Measurements from ENCODE around the gene GBA3.

Gene GBA3

GRCh38 chr4:22670956-22671355 is 21.8 kb upstream of the GBA3 start:
- Histone ChIP-seq H3K27me3 (ENCODE audit: control insufficient read depth in 2 of 2, insufficient read depth in 2 of 2, low read length in 2 of 2) (no peaks in the 10 kb centered on the region), H3K36me3 (ENCODE audit: control insufficient read depth in 2 of 2, insufficient read depth in 2 of 2, low read length in 2 of 2) (no peaks in the 10 kb centered on the region), H3K4me1 (ENCODE audit: control insufficient read depth in 2 of 2, insufficient read depth in 2 of 2, low read length in 2 of 2) (no peaks in the 10 kb centered on the region), H3K4me3 (ENCODE audit: low read length in 2 of 2) (no peak overlapping the region), H3K9ac (ENCODE audit: low read depth in 1 of 2, low read length in 2 of 2) (no peak overlapping the region), H3K27ac (ENCODE audit: low read depth in 2 of 2, low read length in 2 of 2) (no peak overlapping the region), H3K9me3 (ENCODE audit: control insufficient read depth in 2 of 2, low read length in 2 of 2) (no peaks in the 10 kb centered on the region)

- H3K27ac ChIP-seq (ENCODE audit: low read depth in 2 of 2, low read length in 2 of 2): no peak overlapping the region
- H3K36me3 ChIP-seq (ENCODE audit: control insufficient read depth in 2 of 2, insufficient read depth in 2 of 2, low read length in 2 of 2): no peaks in the 10 kb centered on the region
- H3K4me1 ChIP-seq (ENCODE audit: control insufficient read depth in 2 of 2, insufficient read depth in 2 of 2, low read length in 2 of 2): no peaks in the 10 kb centered on the region
- H3K4me3 ChIP-seq (ENCODE audit: low read length in 2 of 2): no peak overlapping the region
- H3K9me3 ChIP-seq (ENCODE audit: control insufficient read depth in 2 of 2, low read length in 2 of 2): no peaks in the 10 kb centered on the region
- H3K27me3 ChIP-seq (ENCODE audit: control insufficient read depth in 2 of 2, insufficient read depth in 2 of 2, low read length in 2 of 2): no peaks in the 10 kb centered on the region
- no peak overlapping the region for H3K9ac ChIP-seq (ENCODE audit: low read depth in 1 of 2, low read length in 2 of 2)
Measured at GRCh38 chr4:22672519-22672918, 20.2 kb upstream of the GBA3 start.

GRCh38 chr4:22672944-22673343 is 19.8 kb upstream of the GBA3 start:
- Histone ChIP-seq H3K4me3 (ENCODE audit: low read length in 2 of 2) (no peak overlapping the region), H3K9ac (ENCODE audit: low read depth in 1 of 2, low read length in 2 of 2) (no peak overlapping the region), H3K27me3 (ENCODE audit: control insufficient read depth in 2 of 2, insufficient read depth in 2 of 2, low read length in 2 of 2) (no peaks in the 10 kb centered on the region), H3K36me3 (ENCODE audit: control insufficient read depth in 2 of 2, insufficient read depth in 2 of 2, low read length in 2 of 2) (no peaks in the 10 kb centered on the region), H3K27ac (ENCODE audit: low read depth in 2 of 2, low read length in 2 of 2) (no peak overlapping the region), H3K9me3 (ENCODE audit: control insufficient read depth in 2 of 2, low read length in 2 of 2) (no peaks in the 10 kb centered on the region), H3K4me1 (ENCODE audit: control insufficient read depth in 2 of 2, insufficient read depth in 2 of 2, low read length in 2 of 2) (no peaks in the 10 kb centered on the region)

DNA sequence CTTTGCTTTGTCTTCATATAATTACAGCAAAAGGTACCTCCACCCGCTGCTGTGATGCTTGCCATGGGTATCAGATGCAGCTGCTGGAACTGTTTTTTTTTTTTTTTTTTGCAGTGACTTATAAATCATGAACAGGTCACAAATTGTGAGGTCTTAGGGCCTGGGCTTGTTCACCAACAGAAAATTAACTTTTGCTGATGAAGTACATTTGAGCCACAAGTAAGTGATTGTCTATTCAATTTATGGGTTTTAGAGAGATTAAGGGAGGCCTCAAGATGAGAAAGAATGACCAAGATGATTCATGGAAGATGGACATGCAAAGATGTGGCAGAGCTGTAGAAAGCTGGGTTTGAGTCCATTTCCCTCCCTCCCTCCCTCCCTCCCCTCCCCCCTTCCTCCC is 18.0 kb upstream of the GBA3 start:
- Histone ChIP-seq H3K27me3 (ENCODE audit: control insufficient read depth in 2 of 2, insufficient read depth in 2 of 2, low read length in 2 of 2) (no peaks in the 10 kb centered on the region), H3K4me1 (ENCODE audit: control insufficient read depth in 2 of 2, insufficient read depth in 2 of 2, low read length in 2 of 2) (no peaks in the 10 kb centered on the region), H3K9me3 (ENCODE audit: control insufficient read depth in 2 of 2, low read length in 2 of 2) (no peaks in the 10 kb centered on the region), H3K4me3 (ENCODE audit: low read length in 2 of 2) (no peak overlapping the region), H3K9ac (ENCODE audit: low read depth in 1 of 2, low read length in 2 of 2) (no peak overlapping the region), H3K27ac (ENCODE audit: low read depth in 2 of 2, low read length in 2 of 2) (no peak overlapping the region), H3K36me3 (ENCODE audit: control insufficient read depth in 2 of 2, insufficient read depth in 2 of 2, low read length in 2 of 2) (no peaks in the 10 kb centered on the region)

DNA sequence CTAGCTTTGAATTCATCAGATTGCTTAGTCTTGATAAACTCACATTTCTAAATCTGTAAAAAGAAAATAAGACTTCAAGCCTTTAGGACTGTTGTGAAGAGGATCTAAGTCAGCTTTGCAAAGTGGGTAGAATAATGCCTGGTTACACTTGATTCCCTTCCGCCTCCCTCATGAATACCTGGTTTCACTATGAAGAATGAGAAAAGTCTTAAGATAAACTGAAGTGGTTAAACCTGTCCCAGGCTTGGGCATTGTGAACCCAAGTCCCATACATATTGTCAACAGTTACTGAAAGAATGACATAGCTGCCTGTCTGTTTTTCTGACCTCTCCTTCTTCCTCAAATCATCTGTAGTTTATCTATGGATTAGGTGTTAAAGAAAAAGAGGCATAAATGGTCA is 16.7 kb upstream of the GBA3 start:
- Histone ChIP-seq H3K9ac (ENCODE audit: low read depth in 1 of 2, low read length in 2 of 2) (no peak overlapping the region), H3K27me3 (ENCODE audit: control insufficient read depth in 2 of 2, insufficient read depth in 2 of 2, low read length in 2 of 2) (no peaks in the 10 kb centered on the region), H3K4me3 (ENCODE audit: low read length in 2 of 2) (no peak overlapping the region), H3K9me3 (ENCODE audit: control insufficient read depth in 2 of 2, low read length in 2 of 2) (no peaks in the 10 kb centered on the region), H3K4me1 (ENCODE audit: control insufficient read depth in 2 of 2, insufficient read depth in 2 of 2, low read length in 2 of 2) (no peaks in the 10 kb centered on the region), H3K27ac (ENCODE audit: low read depth in 2 of 2, low read length in 2 of 2) (no peak overlapping the region), H3K36me3 (ENCODE audit: control insufficient read depth in 2 of 2, insufficient read depth in 2 of 2, low read length in 2 of 2) (no peaks in the 10 kb centered on the region)

- Histone ChIP-seq H3K9me3 (ENCODE audit: control insufficient read depth in 2 of 2, low read length in 2 of 2) (no peaks in the 10 kb centered on the region), H3K36me3 (ENCODE audit: control insufficient read depth in 2 of 2, insufficient read depth in 2 of 2, low read length in 2 of 2) (no peaks in the 10 kb centered on the region), H3K27me3 (ENCODE audit: control insufficient read depth in 2 of 2, insufficient read depth in 2 of 2, low read length in 2 of 2) (no peaks in the 10 kb centered on the region), H3K4me3 (ENCODE audit: low read length in 2 of 2) (no peak overlapping the region), H3K27ac (ENCODE audit: low read depth in 2 of 2, low read length in 2 of 2) (no peak overlapping the region), H3K9ac (ENCODE audit: low read depth in 1 of 2, low read length in 2 of 2) (no peak overlapping the region), H3K4me1 (ENCODE audit: control insufficient read depth in 2 of 2, insufficient read depth in 2 of 2, low read length in 2 of 2) (no peaks in the 10 kb centered on the region)
Measured at GRCh38 chr4:22677780-22678179, 15.0 kb upstream of the GBA3 start.

GRCh38 chr4:22678940-22679854 is 13.5 kb upstream of the GBA3 start:
- H3K9me3 ChIP-seq (ENCODE audit: control insufficient read depth in 2 of 2, low read length in 2 of 2): no peaks in the 10 kb centered on the region
- no peaks in the 10 kb centered on the region for H3K4me1 ChIP-seq (ENCODE audit: control insufficient read depth in 2 of 2, insufficient read depth in 2 of 2, low read length in 2 of 2)
- H3K36me3 ChIP-seq (ENCODE audit: control insufficient read depth in 2 of 2, insufficient read depth in 2 of 2, low read length in 2 of 2): no peaks in the 10 kb centered on the region
- H3K27ac ChIP-seq (ENCODE audit: low read depth in 2 of 2, low read length in 2 of 2): no peak overlapping the region
- H3K9ac ChIP-seq (ENCODE audit: low read depth in 1 of 2, low read length in 2 of 2): no peak overlapping the region
- no peaks in the 10 kb centered on the region for H3K27me3 ChIP-seq (ENCODE audit: control insufficient read depth in 2 of 2, insufficient read depth in 2 of 2, low read length in 2 of 2)
- no peak overlapping the region for H3K4me3 ChIP-seq (ENCODE audit: low read length in 2 of 2)

- Histone ChIP-seq H3K27ac (ENCODE audit: low read depth in 2 of 2, low read length in 2 of 2) (no peak overlapping the region), H3K4me3 (ENCODE audit: low read length in 2 of 2) (no peak overlapping the region), H3K9me3 (ENCODE audit: control insufficient read depth in 2 of 2, low read length in 2 of 2) (no peaks in the 10 kb centered on the region), H3K9ac (ENCODE audit: low read depth in 1 of 2, low read length in 2 of 2) (no peak overlapping the region), H3K36me3 (ENCODE audit: control insufficient read depth in 2 of 2, insufficient read depth in 2 of 2, low read length in 2 of 2) (no peaks in the 10 kb centered on the region), H3K27me3 (ENCODE audit: control insufficient read depth in 2 of 2, insufficient read depth in 2 of 2, low read length in 2 of 2) (no peaks in the 10 kb centered on the region), H3K4me1 (ENCODE audit: control insufficient read depth in 2 of 2, insufficient read depth in 2 of 2, low read length in 2 of 2) (no peaks in the 10 kb centered on the region)
Measured at GRCh38 chr4:22680065-22680642, 12.6 kb upstream of the GBA3 start.

- no peaks in the 10 kb centered on the region for H3K27me3 ChIP-seq (ENCODE audit: control insufficient read depth in 2 of 2, insufficient read depth in 2 of 2, low read length in 2 of 2)
- H3K27ac ChIP-seq (ENCODE audit: low read depth in 2 of 2, low read length in 2 of 2): no peak overlapping the region
- no peaks in the 10 kb centered on the region for H3K9me3 ChIP-seq (ENCODE audit: control insufficient read depth in 2 of 2, low read length in 2 of 2)
- H3K9ac ChIP-seq (ENCODE audit: low read depth in 1 of 2, low read length in 2 of 2): no peak overlapping the region
- H3K4me3 ChIP-seq (ENCODE audit: low read length in 2 of 2): no peak overlapping the region
- H3K4me1 ChIP-seq (ENCODE audit: control insufficient read depth in 2 of 2, insufficient read depth in 2 of 2, low read length in 2 of 2): no peaks in the 10 kb centered on the region
- H3K36me3 ChIP-seq (ENCODE audit: control insufficient read depth in 2 of 2, insufficient read depth in 2 of 2, low read length in 2 of 2): no peaks in the 10 kb centered on the region
Measured at GRCh38 chr4:22683726-22684125, 9.0 kb upstream of the GBA3 start.

DNA sequence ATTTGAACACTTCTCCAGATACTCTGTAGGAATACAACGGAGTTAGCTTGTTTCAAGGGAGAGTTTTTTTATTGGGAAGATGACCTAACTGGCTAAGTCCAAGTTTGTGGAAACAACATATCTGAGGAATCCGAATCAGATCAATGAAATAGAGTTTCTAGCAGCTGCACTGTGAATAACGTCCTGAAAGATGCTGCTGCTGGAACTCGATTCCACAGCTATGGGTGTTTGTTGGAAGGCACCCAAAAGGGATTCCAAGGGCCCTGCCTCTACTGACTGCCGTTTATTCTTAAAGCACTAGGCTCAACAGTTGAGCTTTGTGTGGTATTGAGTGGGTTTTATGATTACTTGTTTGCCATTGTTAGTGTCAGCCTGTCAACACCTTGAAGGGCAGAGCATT is 6.6 kb upstream of the GBA3 start:
- H3K9me3 ChIP-seq (ENCODE audit: control insufficient read depth in 2 of 2, low read length in 2 of 2): no peaks in the 10 kb centered on the region
- H3K27ac ChIP-seq (ENCODE audit: low read depth in 2 of 2, low read length in 2 of 2): no peak overlapping the region
- H3K36me3 ChIP-seq (ENCODE audit: control insufficient read depth in 2 of 2, insufficient read depth in 2 of 2, low read length in 2 of 2): no peaks in the 10 kb centered on the region
- no peak overlapping the region for H3K4me3 ChIP-seq (ENCODE audit: low read length in 2 of 2)
- no peak overlapping the region for H3K9ac ChIP-seq (ENCODE audit: low read depth in 1 of 2, low read length in 2 of 2)
- no peaks in the 10 kb centered on the region for H3K4me1 ChIP-seq (ENCODE audit: control insufficient read depth in 2 of 2, insufficient read depth in 2 of 2, low read length in 2 of 2)
- H3K27me3 ChIP-seq (ENCODE audit: control insufficient read depth in 2 of 2, insufficient read depth in 2 of 2, low read length in 2 of 2): no peaks in the 10 kb centered on the region

All from mucosa of rectum (tissue), 2 donors.